ENCODE measurements around the gene DGKI. TPM values are rescaled to one million over a fixed set of nuclear protein-coding genes. Genes with fewer than 3 reads are reported as not detected.
"Not testable (repeated sequence)": the region's sequence is repeated elsewhere in the genome, so short reads cannot be mapped to it uniquely, and the experiment has no call there.

The DGKI gene
- total RNA-seq, 2 donors from 2014 or later, result 1.5 to 4.4 TPM

DNA sequence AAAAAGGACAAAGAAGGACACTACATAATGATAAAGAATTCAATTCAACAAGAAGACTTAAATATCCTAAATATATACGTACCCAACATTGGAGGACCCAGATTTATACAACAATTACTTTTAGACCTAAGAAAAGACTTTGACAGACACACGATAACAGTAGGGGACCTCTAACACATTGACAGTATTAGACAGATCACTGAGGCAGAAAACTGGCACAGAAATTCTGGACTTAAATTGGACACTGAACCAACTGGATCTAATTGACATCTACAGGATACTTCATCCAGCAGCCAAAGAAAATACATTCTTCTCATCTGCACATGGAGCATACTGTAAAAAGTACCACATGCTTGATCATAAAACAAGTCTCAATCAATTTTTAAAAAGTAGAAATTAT, 103.8 kb downstream of the DGKI start:
- peaks cover 4 to 8% of the 10 kb centered on the region in 2 donors for H3K27me3 Mint-ChIP-seq
- H3K4me1 Mint-ChIP-seq (ENCODE audit: low read depth in 2 of 2), result no peaks in the 10 kb centered on the region
- no peak for ATAC-seq
- H3K36me3 Mint-ChIP-seq, result no peaks in the 10 kb centered on the region
- no peak overlapping the region for H3K27ac Mint-ChIP-seq
- H3K4me3 Mint-ChIP-seq, result no peak overlapping the region
- no peak for DNase-seq (ENCODE audit: low spot score)
- no peaks in the 10 kb centered on the region for H3K9me3 Mint-ChIP-seq

DNA sequence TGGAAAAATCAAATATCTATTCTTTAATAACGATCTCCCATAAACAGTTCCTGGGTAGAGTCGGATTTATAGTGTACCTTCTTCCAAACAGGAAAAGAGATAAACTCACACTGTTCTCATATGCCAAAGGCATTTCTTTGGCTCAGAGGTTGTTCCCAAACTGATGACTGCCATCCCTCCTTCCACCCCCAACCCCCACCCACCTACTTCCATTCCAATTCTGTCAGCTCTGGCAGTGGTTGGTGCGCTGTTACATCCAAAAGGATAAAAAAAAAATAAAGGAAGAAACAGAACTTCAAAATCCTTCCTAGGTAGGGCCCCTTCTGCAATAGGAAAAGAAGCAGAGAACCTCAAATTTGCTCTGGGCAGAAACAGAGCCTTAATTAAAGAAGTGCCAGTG, 104.7 kb downstream of the DGKI start:
- H3K4me1 Mint-ChIP-seq (ENCODE audit: low read depth in 2 of 2), result no peaks in the 10 kb centered on the region
- DNase-seq (ENCODE audit: low spot score) (no peak), ATAC-seq (no peak)
- H3K27ac Mint-ChIP-seq, result no peak overlapping the region
- H3K4me3 Mint-ChIP-seq, result no peak overlapping the region
- H3K27me3 Mint-ChIP-seq, result peaks cover 4 to 8% of the 10 kb centered on the region in 2 donors
- H3K36me3 Mint-ChIP-seq, result no peaks in the 10 kb centered on the region
- H3K9me3 Mint-ChIP-seq, result no peaks in the 10 kb centered on the region

DNA sequence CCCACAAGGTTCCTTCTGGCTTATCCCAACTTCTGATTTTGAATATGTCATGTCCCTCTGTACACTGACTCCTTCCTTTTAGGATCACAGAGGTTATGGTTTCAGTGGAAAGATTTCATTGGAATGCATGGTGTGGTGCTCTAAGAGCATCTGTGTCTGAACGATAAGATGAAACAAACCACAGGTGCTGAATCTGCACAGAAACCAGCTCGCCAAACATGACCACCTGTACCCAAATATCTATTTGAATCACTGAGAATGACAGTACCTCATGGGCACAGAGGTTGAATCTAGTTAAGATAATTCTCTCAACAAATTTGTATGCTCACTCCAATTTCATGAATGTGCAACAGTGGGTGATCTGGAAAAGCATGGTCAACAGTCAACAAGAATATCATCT, 105.3 kb downstream of the DGKI start:
- no peak overlapping the region for H3K4me3 Mint-ChIP-seq
- H3K27me3 Mint-ChIP-seq, result peaks cover 4 to 8% of the 10 kb centered on the region in 2 donors
- DNase-seq (ENCODE audit: low spot score) (no peak), ATAC-seq (no peak)
- no peaks in the 10 kb centered on the region for H3K36me3 Mint-ChIP-seq
- no peaks in the 10 kb centered on the region for H3K4me1 Mint-ChIP-seq (ENCODE audit: low read depth in 2 of 2)
- no peak overlapping the region for H3K27ac Mint-ChIP-seq
- no peaks in the 10 kb centered on the region for H3K9me3 Mint-ChIP-seq

DNA sequence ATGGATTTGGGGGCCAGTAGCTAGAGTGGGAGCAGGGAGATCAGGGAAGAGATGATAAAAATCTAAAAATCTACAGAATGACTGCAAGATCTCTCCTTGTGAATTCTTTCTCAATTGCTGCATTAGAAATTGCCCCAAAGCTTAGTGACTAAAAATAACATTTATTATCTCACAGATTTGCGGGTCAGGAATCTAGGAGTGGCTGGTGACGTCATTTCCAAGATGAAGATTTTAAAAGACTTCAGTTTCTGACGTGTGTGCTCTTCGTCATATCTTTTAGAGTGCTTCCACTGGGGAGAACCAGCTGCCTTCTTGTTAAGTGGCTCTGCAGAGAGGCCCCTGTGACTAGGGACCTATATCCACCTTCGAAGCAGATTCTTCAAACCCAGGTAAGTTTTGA, 112.6 kb downstream of the DGKI start:
- Mint-ChIP-seq H3K36me3 (no peaks in the 10 kb centered on the region), H3K27me3 (peaks cover 6 to 17% of the 10 kb centered on the region in 2 donors), H3K27ac (no peak overlapping the region)

DNA sequence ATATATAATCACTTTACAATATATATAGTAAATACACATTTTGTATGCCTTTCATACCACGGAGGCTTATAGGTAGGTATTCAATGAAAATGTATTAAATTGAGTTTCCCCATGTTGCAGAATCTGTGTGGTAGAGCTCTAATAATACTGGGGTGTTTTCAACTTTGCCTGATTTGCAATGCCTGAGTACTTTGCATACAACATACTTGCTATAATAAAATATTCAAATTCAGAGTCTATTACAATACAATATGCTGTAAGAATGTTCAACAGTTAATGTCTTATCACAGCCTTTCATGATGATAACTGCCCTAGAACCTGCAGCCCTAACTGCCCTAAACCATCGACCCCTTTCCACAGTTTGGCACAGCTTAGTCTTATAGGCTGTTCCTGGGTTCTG, 114.6 kb downstream of the DGKI start:
- ATAC-seq (no peak), DNase-seq (ENCODE audit: low spot score) (no peak)
- no peak overlapping the region for H3K4me3 Mint-ChIP-seq
- no peaks in the 10 kb centered on the region for H3K4me1 Mint-ChIP-seq (ENCODE audit: low read depth in 2 of 2)
- peaks cover 3% of the 10 kb centered on the region for H3K9me3 Mint-ChIP-seq
- no peaks in the 10 kb centered on the region for H3K36me3 Mint-ChIP-seq
- no peak overlapping the region for H3K27ac Mint-ChIP-seq
- peaks cover 2 to 17% of the 10 kb centered on the region in 2 donors for H3K27me3 Mint-ChIP-seq

More for the DNA sequence above, 112.6 kb downstream of the DGKI start:
- ATAC-seq (no peak), DNase-seq (ENCODE audit: low spot score) (no peak)
- Mint-ChIP-seq H3K4me3 (no peak overlapping the region), H3K4me1 (ENCODE audit: low read depth in 2 of 2) (no peaks in the 10 kb centered on the region), H3K9me3 (peaks cover 3% of the 10 kb centered on the region)

DNA sequence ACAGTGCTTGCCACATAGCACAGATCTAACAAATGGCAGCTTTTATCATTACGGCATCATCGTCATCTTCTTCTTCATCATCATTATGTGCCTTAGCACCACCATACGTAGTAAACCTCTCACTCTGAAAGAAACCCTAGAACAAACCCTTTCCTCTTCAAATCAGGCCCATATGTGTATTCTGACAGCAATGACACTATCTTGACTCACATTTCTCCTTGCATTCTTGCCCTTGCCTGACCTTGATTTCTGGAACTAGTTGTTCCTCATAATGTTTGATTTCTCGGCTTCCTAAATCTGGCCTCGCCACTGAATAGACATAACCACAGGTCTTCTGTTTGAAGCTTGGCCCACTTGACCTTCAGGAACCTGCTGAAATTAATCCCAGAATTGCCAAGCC, 115.3 kb downstream of the DGKI start:
- Mint-ChIP-seq H3K27ac (no peak overlapping the region), H3K4me3 (no peak overlapping the region), H3K9me3 (peaks cover 3% of the 10 kb centered on the region), H3K36me3 (no peaks in the 10 kb centered on the region), H3K27me3 (peaks cover 2 to 18% of the 10 kb centered on the region in 2 donors), H3K4me1 (ENCODE audit: low read depth in 2 of 2) (no peaks in the 10 kb centered on the region)
- ATAC-seq, result no peak
- DNase-seq (ENCODE audit: low spot score), result no peak

DNA sequence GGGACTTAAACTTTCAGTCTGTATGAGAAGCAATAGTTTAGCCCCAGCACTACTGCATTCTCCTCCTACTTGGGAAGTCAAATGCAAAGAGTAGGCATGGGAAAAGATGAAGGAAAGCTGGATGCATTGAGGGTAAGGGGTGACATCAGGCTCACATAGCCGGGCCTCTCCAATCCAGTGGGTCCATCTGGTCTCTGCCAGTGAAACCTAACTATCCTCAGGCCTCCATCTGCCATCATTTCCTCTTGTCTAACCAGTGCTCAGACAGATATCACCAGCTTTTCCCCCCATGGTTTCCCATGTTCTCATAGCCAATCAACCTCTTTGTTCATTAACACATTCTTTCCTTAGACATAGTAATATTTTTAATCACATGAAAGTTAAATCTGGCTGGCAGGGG, 118.3 kb downstream of the DGKI start:
- ATAC-seq (no peak), DNase-seq (ENCODE audit: low spot score) (no peak)
- H3K4me3 Mint-ChIP-seq, result no peak overlapping the region
- no peaks in the 10 kb centered on the region for H3K36me3 Mint-ChIP-seq
- peaks cover 3% of the 10 kb centered on the region for H3K9me3 Mint-ChIP-seq
- H3K4me1 Mint-ChIP-seq (ENCODE audit: low read depth in 2 of 2), result no peaks in the 10 kb centered on the region
- peaks cover 2 to 16% of the 10 kb centered on the region in 2 donors for H3K27me3 Mint-ChIP-seq
- no peak overlapping the region for H3K27ac Mint-ChIP-seq

DNA sequence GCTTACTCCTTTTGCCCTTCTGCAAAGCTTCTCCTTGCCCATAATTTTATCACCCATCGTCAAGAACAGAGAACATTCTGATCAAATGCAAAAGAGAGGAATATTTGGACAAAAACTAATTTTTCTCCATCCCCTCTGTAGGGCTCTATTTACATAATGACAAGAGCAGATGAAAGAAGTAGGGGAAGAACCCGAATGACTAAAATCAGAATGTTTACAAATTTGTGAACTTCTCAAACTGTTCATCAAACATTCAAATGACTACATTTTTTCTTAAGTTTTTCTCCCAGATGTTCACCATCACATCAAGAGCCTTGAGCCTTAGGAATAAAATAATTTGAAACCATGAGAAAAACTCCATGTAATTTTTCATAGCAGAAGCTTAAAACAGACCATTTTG, 119.4 kb downstream of the DGKI start:
- no peak for DNase-seq (ENCODE audit: low spot score)
- H3K36me3 Mint-ChIP-seq, result no peaks in the 10 kb centered on the region

DNA sequence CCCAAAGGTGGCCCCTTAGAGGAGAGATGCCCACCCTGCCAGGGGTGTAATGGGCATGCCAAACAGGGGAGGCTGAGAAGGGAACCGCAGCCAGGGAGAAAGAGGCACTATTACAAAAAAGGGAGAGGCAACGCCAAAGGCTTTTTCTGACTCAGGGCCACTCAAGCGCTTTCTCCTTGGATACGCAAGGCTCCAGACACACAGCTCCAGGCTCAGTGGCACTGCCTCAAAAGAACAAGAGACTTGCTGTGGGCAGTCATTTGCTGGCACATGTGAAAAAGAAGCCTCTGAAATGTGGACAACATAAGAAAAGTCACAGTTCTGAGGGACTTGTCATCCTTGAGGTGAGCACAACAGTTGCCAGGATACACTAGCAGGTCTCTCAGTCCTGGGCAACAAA, 128.4 kb downstream of the DGKI start:
- no peak for ATAC-seq
- no peak for DNase-seq (ENCODE audit: low spot score)
- Mint-ChIP-seq H3K27ac (no peak overlapping the region), H3K4me3 (no peak overlapping the region), H3K4me1 (ENCODE audit: low read depth in 2 of 2) (no peaks in the 10 kb centered on the region), H3K9me3 (no peaks in the 10 kb centered on the region), H3K27me3 (peaks cover 3 to 12% of the 10 kb centered on the region in 2 donors), H3K36me3 (no peaks in the 10 kb centered on the region)

More for the DNA sequence above, 119.4 kb downstream of the DGKI start:
- H3K4me3 Mint-ChIP-seq, result no peak overlapping the region
- no peaks in the 10 kb centered on the region for H3K4me1 Mint-ChIP-seq (ENCODE audit: low read depth in 2 of 2)
- H3K27me3 Mint-ChIP-seq, result peaks cover 0 to 9% of the 10 kb centered on the region in 2 donors
- no peak for ATAC-seq
- H3K9me3 Mint-ChIP-seq, result no peaks in the 10 kb centered on the region
- H3K27ac Mint-ChIP-seq, result no peak overlapping the region

DNA sequence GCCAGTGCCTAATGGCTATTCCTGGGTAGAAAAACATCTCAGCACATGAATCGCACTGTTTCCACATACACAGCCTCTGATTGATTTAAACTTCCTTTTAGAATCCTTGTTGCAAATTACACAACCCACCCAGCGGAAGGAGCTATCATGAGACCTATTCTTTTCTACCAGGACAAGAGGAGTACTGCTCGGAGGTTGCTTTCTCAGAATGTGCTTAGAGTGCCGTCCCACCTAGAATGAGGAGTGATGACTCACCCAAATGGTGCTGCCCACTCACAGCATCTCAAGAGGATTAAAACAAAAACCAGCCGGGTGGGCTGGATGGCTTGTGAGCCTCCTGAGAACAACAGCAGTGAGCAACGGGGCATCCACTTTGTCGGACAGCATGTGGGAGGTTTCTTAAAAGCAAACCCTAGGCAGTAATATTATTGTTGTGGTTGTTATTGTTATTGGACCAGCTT, 128.9 kb downstream of the DGKI start:
- no peak overlapping the region for H3K27ac Mint-ChIP-seq
- no peaks in the 10 kb centered on the region for H3K36me3 Mint-ChIP-seq
- H3K4me1 Mint-ChIP-seq (ENCODE audit: low read depth in 2 of 2), result no peaks in the 10 kb centered on the region
- H3K9me3 Mint-ChIP-seq, result no peaks in the 10 kb centered on the region
- DNase-seq (ENCODE audit: low spot score) (no peak), ATAC-seq (no peak)
- H3K4me3 Mint-ChIP-seq, result no peak overlapping the region
- H3K27me3 Mint-ChIP-seq, result peaks cover 3 to 12% of the 10 kb centered on the region in 2 donors

DNA sequence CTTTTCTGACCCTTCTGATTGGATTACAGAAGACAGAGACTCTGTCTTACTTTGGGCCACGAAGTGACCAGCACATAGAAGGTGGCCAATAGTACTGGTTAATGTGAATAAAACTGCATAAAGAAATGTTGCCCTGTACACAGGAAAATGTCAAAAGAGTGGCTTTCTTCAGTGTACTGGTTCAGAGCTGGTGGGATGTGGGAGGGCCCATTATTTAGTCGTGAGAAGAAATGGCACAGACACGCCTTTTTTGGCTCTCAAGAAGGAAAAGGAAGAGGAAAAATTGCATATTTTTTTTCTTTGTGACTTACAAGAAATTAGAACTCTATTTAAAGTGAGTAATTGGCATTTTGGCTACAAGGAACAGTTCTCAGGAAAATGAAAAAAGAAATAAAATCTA, 129.7 kb downstream of the DGKI start:
- H3K27ac Mint-ChIP-seq, result no peak overlapping the region
- no peaks in the 10 kb centered on the region for H3K36me3 Mint-ChIP-seq
- H3K4me1 Mint-ChIP-seq (ENCODE audit: low read depth in 2 of 2), result no peaks in the 10 kb centered on the region
- H3K27me3 Mint-ChIP-seq, result peaks cover 3 to 12% of the 10 kb centered on the region in 2 donors
- ATAC-seq (no peak), DNase-seq (ENCODE audit: low spot score) (no peak)
- no peak overlapping the region for H3K4me3 Mint-ChIP-seq
- H3K9me3 Mint-ChIP-seq, result no peaks in the 10 kb centered on the region

DNA sequence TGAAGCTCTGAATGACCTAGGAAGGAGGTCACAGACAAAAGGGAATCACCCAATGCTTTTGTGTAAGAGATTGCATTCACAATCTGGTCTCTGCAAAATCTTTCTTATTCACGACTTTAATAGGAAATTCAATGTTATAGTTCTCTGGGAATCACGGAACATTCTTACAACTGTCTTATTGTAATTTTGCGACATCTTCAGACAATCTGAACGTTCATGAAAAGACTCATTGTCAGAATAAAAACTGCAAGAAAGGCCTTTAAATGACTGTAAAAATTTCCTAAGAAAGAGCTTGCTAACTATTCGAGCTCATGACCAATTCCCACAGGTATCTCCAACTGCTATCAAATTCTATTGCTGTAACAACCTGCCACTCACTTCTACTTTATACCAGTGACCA, 130.7 kb downstream of the DGKI start:
- H3K36me3 Mint-ChIP-seq, result no peaks in the 10 kb centered on the region
- DNase-seq (ENCODE audit: low spot score) (no peak), ATAC-seq (no peak)
- H3K4me3 Mint-ChIP-seq, result no peak overlapping the region
- no peaks in the 10 kb centered on the region for H3K4me1 Mint-ChIP-seq (ENCODE audit: low read depth in 2 of 2)
- H3K27me3 Mint-ChIP-seq, result peaks cover 3 to 10% of the 10 kb centered on the region in 2 donors
- H3K9me3 Mint-ChIP-seq, result no peaks in the 10 kb centered on the region
- no peak overlapping the region for H3K27ac Mint-ChIP-seq

DNA sequence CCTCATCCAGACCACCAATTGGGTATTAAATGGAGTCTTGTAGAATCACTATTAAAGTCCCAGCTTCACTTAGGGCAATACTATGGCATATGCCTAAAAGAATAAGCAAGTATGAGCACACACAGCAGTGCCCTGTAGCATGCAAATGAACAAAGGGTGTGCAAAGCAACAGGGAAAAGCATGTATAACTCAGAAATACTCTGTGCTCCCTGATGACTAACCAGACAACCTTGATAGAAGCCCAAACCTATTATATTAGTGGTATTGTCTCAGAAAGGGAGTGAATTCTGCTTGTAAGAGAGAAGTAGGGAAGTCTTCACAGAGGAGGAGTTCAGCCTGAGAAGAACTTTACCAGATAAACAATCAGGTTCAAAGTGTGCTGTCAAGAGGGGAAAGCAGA, 131.2 kb downstream of the DGKI start:
- Mint-ChIP-seq H3K27me3 (peaks cover 3 to 13% of the 10 kb centered on the region in 2 donors), H3K4me1 (ENCODE audit: low read depth in 2 of 2) (no peaks in the 10 kb centered on the region), H3K9me3 (no peaks in the 10 kb centered on the region), H3K36me3 (no peaks in the 10 kb centered on the region), H3K4me3 (no peak overlapping the region), H3K27ac (no peak overlapping the region)
- ATAC-seq, result no peak
- no peak for DNase-seq (ENCODE audit: low spot score)

DNA sequence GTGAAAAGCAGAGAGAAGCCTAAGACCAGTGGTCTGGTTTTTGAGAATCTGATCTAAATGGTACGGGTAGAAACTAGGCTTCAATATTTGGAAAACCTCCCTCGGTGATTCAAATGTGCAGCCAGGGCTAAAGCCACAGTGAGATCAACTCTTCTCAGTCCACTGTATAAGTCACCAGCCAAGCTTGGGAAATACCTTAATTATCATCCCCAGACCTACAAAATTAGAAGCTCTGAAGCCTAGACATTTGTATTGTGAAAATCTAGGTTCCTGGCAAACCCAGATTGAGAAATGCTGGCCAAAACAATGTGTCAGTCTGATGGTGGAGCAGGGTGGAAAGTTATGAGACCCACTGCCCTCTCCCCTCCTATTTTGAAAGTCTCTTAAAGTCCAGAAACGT, 131.7 kb downstream of the DGKI start:
- H3K4me3 Mint-ChIP-seq, result no peak overlapping the region
- no peaks in the 10 kb centered on the region for H3K9me3 Mint-ChIP-seq
- ATAC-seq, result no peak
- H3K36me3 Mint-ChIP-seq, result no peaks in the 10 kb centered on the region
- peaks cover 3 to 14% of the 10 kb centered on the region in 2 donors for H3K27me3 Mint-ChIP-seq
- no peak overlapping the region for H3K27ac Mint-ChIP-seq
- no peak for DNase-seq (ENCODE audit: low spot score)
- no peaks in the 10 kb centered on the region for H3K4me1 Mint-ChIP-seq (ENCODE audit: low read depth in 2 of 2)

DNA sequence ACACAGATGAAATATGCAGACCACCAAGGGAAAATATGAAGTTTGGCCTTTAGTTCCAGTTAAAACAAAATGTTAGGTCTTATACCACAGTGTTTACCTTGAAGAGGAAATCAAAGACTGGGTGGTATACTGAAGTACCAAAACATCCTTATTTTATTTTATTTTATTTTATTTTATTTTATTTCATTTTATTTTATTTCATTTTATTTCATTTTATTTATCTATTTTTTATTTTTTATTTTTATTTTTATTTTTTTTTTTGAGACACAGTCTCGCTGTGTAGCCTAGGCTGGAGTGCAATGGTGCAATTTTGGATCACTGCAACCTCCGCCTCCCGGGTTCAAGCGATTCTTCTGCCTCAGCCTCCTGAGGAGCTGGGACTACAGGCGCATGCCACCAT, 140.4 kb downstream of the DGKI start:
- not testable (repeated sequence) for ATAC-seq; H3K4me1 Mint-ChIP-seq (ENCODE audit: low read depth in 2 of 2); H3K4me3 Mint-ChIP-seq; H3K27ac Mint-ChIP-seq; DNase-seq (ENCODE audit: low spot score)
- H3K36me3 Mint-ChIP-seq, result peaks cover 17% of the 10 kb centered on the region
- H3K9me3 Mint-ChIP-seq, result peaks cover 15% of the 10 kb centered on the region
- peaks cover 3 to 17% of the 10 kb centered on the region in 2 donors for H3K27me3 Mint-ChIP-seq
